ENCODE data around the gene UNC5A. TPM values are rescaled to one million over a fixed set of nuclear protein-coding genes. Genes with fewer than 3 reads are reported as not detected.

Gene UNC5A
- total and polyA plus RNA-seq, 10 of the 15 experiments (the other 5 are each of a cell fraction or from before 2014, with no cell fraction given): not detected

DNA sequence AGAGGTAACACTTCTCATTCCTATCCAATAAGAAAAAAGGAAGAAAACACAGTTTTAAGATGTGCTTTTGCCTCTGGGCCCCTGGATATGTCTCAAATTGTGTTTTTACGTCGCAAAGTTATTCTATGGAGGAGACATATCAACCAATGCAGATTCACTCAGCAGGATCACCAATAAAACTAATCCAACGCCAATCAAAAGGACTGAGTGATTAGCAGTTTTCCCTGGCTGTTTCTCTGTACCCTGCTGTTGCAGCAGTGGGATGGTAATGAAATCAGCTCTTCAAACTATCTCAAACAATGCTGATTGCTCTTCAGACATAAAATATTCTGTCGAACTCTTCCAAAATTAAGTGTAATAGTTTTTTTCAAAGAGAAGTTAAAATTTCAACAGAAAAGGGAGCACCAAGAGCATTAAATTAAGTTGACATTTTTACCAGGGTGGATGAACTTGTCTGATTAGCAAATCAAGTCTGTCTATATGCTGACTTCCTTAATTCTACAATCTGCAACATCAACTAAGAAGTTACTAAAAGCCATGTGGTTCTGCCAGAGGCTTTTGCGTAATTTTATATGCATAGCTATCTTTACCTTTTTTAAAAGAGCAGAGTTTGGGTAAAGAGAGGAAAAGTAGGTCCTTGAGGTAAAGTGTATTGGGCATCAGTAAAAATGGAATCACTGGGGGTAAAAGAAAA, 98.5 kb downstream of the UNC5A start:
- Histone ChIP-seq H3K9ac (ENCODE audit: control insufficient read depth, insufficient read depth, low read length) (no peak overlapping the region), H3K27me3 (replicated peaks in 1 of 2; ENCODE audit: control insufficient read depth in 2 of 2, insufficient read depth in 2 of 2, low read length in 1 of 2) (no peaks in the 10 kb centered on the region), H3K36me3 (ENCODE audit: control insufficient read depth in 2 of 2, insufficient read depth in 2 of 2, low read length in 1 of 2) (peaks cover 15 to 28% of the 10 kb centered on the region in 2 experiments), H3K4me1 (ENCODE audit: control insufficient read depth, insufficient read depth, low read length) (no peaks in the 10 kb centered on the region), H3K4me2 (ENCODE audit: control insufficient read depth, insufficient read depth) (no peak overlapping the region), H3K27ac (ENCODE audit: control insufficient read depth, insufficient read depth) (no peak overlapping the region), H4K20me1 (ENCODE audit: control insufficient read depth, insufficient read depth) (no peaks in the 10 kb centered on the region), H3K79me2 (ENCODE audit: control insufficient read depth, insufficient read depth, low read length) (no peaks in the 10 kb centered on the region), H3K4me3 (no peak overlapping the region), H2AFZ (ENCODE audit: control insufficient read depth, low read depth, low read length) (no peak overlapping the region), H3K9me3 (replicated peaks; ENCODE audit: control insufficient read depth, insufficient read depth, low read length) (no peaks in the 10 kb centered on the region)
- no peak for TF ChIP-seq POLR2AphosphoS2 (IDR thresholded peaks at IDR 0.05; ENCODE audit: low read depth, low read length)
- no peak for TF ChIP-seq ZNF217 (IDR thresholded peaks at IDR 0.05)
- no peak for TF ChIP-seq SPI1 (IDR thresholded peaks at IDR 0.05; ENCODE audit: borderline replicate concordance, insufficient read depth, low read depth, low read length)
- no peak for TF ChIP-seq SIX5 (IDR thresholded peaks at IDR 0.05; ENCODE audit: low read depth, low read length, severe bottlenecking)
- in situ Hi-C loops (cut with MboI): no loop called here
- no peak for DNase-seq (ENCODE audit: low read depth, low spot score)
- FAIRE-seq: no peak
- BruUV-seq (replicated peaks): no TSS peak
- 99% methylated on average over 5 of the region's 5 CpGs for WGBS (ENCODE audit: insufficient coverage, insufficient replicate concordance, low lambda C conversion rate, missing lambda C conversion rate)
- ChIA-PET CTCF (interaction anchor here (1.0 to 1.6 kb wide), 2 partner anchors 163 to 248 kb away, joined by 3 to 8 read pairs; no protein-coding TSS in a partner anchor), RAD21 (ENCODE audit: unreplicated experiment) (no interaction called here), SMC1A (ENCODE audit: uncharacterized antibody, unreplicated experiment) (interaction anchor here (0.9 to 1.1 kb wide), 2 partner anchors 64 to 247 kb away, joined by 3 to 4 read pairs; no protein-coding TSS in a partner anchor), POLR2A (interaction anchor here (0.6 kb wide), 1 partner anchor 119 kb away, joined by 6 read pairs; no protein-coding TSS in a partner anchor)
- no peak for ATAC-seq
- intact Hi-C loops (cut with micrococcal nuclease; ENCODE audit: unreplicated experiment): no loop called here

DNA sequence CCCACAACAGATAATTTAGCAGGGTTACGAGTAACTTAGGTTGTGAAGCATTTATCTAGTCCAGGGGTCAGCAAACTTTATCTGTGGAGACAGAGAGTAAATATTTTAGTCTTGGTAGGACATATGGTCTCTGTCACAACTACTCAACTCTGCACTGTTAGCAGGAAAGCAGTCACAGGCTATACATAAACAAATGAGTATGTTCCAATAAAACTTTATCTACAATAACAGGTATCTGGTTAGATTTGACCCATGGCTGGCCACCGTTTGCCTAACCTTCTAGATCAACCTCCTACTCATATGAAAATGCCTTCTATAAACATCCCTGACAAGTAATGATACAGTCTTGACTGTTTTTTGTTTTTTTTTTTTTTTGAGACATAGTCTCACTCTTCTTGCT, 101.8 kb downstream of the UNC5A start:
- RAD21 ChIA-PET (ENCODE audit: unreplicated experiment): no interaction called here
- Histone ChIP-seq H2AFZ (ENCODE audit: control insufficient read depth, low read depth, low read length) (no peak overlapping the region), H3K4me2 (ENCODE audit: control insufficient read depth, insufficient read depth) (no peak overlapping the region), H3K9me3 (replicated peaks; ENCODE audit: control insufficient read depth, insufficient read depth, low read length) (no peaks in the 10 kb centered on the region), H3K27me3 (replicated peaks in 1 of 2; ENCODE audit: control insufficient read depth in 2 of 2, insufficient read depth in 2 of 2, low read length in 1 of 2) (no peaks in the 10 kb centered on the region), H3K27ac (ENCODE audit: control insufficient read depth, insufficient read depth) (no peak overlapping the region), H3K9ac (ENCODE audit: control insufficient read depth, insufficient read depth, low read length) (no peak overlapping the region), H3K36me3 (ENCODE audit: control insufficient read depth in 2 of 2, insufficient read depth in 2 of 2, low read length in 1 of 2) (peaks cover 5 to 19% of the 10 kb centered on the region in 2 experiments), H3K4me3 (no peak overlapping the region), H3K4me1 (ENCODE audit: control insufficient read depth, insufficient read depth, low read length) (no peaks in the 10 kb centered on the region), H4K20me1 (ENCODE audit: control insufficient read depth, insufficient read depth) (no peaks in the 10 kb centered on the region), H3K79me2 (ENCODE audit: control insufficient read depth, insufficient read depth, low read length) (no peaks in the 10 kb centered on the region; the same call in 1 of the 2 replicates)
- WGBS (ENCODE audit: insufficient coverage, insufficient replicate concordance, low lambda C conversion rate, missing lambda C conversion rate): 85% methylated on average over 2 of the region's 2 CpGs
- SMC1A ChIA-PET (ENCODE audit: uncharacterized antibody, unreplicated experiment): no interaction called here
- intact Hi-C loops (cut with micrococcal nuclease; ENCODE audit: unreplicated experiment): no loop called here
- no TSS peak for BruUV-seq (replicated peaks)
- FAIRE-seq (no peak), ATAC-seq (no peak), DNase-seq (ENCODE audit: low read depth, low spot score) (no peak)
- no peak for TF ChIP-seq ETV6 (conservative IDR thresholded peaks at IDR 0.05 in 1 of 2, IDR thresholded peaks at IDR 0.05 in 1 of 2; ENCODE audit: borderline replicate concordance in 1 of 2, low read depth in 1 of 2)
- no peak for TF ChIP-seq SIX5 (IDR thresholded peaks at IDR 0.05; ENCODE audit: low read depth, low read length, severe bottlenecking)
- no peak for TF ChIP-seq RAD21 (IDR thresholded peaks at IDR 0.05; ENCODE audit: insufficient read depth, low read depth, low read length)
- no peak for TF ChIP-seq KLF5 (IDR thresholded peaks at IDR 0.05; ENCODE audit: partially characterized antibody)
- TF ChIP-seq MTA2 (IDR thresholded peaks at IDR 0.05; ENCODE audit: low read depth): no peak
- TF ChIP-seq, protein P1, sequence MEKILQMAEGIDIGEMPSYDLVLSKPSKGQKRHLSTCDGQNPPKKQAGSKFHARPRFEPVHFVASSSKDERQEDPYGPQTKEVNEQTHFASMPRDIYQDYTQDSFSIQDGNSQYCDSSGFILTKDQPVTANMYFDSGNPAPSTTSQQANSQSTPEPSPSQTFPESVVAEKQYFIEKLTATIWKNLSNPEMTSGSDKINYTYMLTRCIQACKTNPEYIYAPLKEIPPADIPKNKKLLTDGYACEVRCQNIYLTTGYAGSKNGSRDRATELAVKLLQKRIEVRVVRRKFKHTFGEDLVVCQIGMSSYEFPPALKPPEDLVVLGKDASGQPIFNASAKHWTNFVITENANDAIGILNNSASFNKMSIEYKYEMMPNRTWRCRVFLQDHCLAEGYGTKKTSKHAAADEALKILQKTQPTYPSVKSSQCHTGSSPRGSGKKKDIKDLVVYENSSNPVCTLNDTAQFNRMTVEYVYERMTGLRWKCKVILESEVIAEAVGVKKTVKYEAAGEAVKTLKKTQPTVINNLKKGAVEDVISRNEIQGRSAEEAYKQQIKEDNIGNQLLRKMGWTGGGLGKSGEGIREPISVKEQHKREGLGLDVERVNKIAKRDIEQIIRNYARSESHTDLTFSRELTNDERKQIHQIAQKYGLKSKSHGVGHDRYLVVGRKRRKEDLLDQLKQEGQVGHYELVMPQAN (conservative IDR thresholded peaks at IDR 0.05): no peak
- TF ChIP-seq RBBP5 (conservative IDR thresholded peaks at IDR 0.05): no peak
- TF ChIP-seq YBX1 (IDR thresholded peaks at IDR 0.05): no peak
- no peak for TF ChIP-seq JUNB (IDR thresholded peaks at IDR 0.05)
- POLR2A ChIA-PET: no interaction called here
- CTCF ChIA-PET: interaction anchor here (1.5 kb wide), 1 partner anchor 11 kb away, joined by 3 read pairs; no protein-coding TSS in a partner anchor
- in situ Hi-C loops (cut with MboI): no loop called here

Measured in GM12878 (cell line).